ENCODE results near the gene NDST1. TPM values are rescaled to one million over a fixed set of nuclear protein-coding genes. Genes with fewer than 3 reads are reported as not detected.

The NDST1 gene
- total RNA-seq, 1 donor: 13.0 TPM

DNA sequence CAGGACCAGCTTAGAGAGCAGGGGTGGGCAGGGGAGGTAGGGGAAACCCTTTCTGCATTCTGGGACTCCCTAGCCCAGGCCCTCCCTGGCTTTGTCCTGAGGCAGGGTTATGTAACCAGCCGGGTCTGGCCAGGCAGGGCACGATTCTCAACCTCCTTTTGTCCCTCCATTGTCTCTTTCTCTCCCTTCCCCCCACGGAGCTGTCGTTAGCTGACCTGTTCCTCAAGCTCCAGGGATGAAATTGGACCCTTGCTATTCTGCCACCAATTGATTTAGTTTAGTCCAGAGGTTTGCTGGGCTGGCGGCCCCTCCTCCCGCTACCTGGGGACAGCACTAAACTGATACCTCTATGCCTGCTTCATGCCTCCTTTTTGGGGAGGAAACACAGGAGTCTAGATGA lies 9.4 kb upstream of the NDST1 start:
- Histone ChIP-seq H3K9me3 (ENCODE audit: low read depth, low read length) (no peaks in the 10 kb centered on the region), H3K27me3 (ENCODE audit: insufficient read depth, low read length) (no peaks in the 10 kb centered on the region), H3K4me1 (ENCODE audit: insufficient read depth, low read length) (peaks cover 9% of the 10 kb centered on the region), H3K4me3 (ENCODE audit: low read length) (no peak overlapping the region)

DNA sequence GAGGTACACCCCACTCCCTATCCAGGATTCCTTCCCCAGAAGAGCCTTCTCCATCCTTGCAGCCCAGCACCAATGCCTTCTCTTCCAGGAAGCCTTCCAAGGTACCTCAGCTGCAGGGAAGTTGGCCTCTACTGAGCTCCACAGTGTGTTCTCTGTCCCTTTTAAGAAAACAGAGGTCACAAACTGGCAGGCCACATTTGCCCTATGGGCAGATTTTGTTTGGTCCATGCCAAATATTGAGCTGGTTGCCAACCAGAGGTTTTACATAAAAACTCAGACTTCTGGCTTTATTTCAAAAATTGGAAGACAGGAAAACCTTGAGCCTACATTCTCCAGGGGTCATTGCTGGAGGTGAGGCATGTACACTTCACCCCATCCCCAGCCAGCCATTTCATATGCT lies 9.0 kb upstream of the NDST1 start:
- peaks cover 9% of the 10 kb centered on the region for H3K4me1 ChIP-seq (ENCODE audit: insufficient read depth, low read length)
- H3K9me3 ChIP-seq (ENCODE audit: low read depth, low read length): no peaks in the 10 kb centered on the region
- no peaks in the 10 kb centered on the region for H3K27me3 ChIP-seq (ENCODE audit: insufficient read depth, low read length)
- no peak overlapping the region for H3K4me3 ChIP-seq (ENCODE audit: low read length)

DNA sequence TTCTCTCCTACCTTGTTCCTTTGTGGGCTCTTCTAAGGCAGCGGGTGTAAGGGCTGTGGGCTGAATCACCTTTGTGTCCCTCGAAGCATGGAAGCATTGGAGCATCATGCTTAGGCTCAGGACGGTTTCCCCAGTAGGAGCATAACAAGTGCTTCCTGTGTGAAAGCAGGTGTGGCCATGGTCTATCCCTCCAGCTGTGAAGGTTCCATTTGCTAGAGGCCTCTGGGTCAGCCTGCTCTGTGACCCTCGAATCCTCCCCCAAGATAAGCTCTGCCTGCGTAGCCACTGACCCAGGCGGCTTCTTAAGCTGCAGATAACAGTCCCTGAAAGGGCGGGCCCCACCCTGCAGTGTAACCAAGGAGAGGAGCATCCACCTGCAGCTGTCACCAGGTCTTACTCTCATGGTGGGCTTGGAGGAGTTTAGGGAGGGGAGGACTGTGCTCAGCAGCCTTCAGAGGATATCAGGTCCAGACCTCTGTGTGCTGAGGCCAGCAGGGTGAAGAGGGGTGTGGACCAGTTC lies 8.4 kb upstream of the NDST1 start:
- Histone ChIP-seq H3K4me3 (ENCODE audit: low read length) (no peak overlapping the region), H3K9me3 (ENCODE audit: low read depth, low read length) (no peaks in the 10 kb centered on the region), H3K4me1 (ENCODE audit: insufficient read depth, low read length) (peaks cover 9% of the 10 kb centered on the region), H3K27me3 (ENCODE audit: insufficient read depth, low read length) (no peaks in the 10 kb centered on the region)

DNA sequence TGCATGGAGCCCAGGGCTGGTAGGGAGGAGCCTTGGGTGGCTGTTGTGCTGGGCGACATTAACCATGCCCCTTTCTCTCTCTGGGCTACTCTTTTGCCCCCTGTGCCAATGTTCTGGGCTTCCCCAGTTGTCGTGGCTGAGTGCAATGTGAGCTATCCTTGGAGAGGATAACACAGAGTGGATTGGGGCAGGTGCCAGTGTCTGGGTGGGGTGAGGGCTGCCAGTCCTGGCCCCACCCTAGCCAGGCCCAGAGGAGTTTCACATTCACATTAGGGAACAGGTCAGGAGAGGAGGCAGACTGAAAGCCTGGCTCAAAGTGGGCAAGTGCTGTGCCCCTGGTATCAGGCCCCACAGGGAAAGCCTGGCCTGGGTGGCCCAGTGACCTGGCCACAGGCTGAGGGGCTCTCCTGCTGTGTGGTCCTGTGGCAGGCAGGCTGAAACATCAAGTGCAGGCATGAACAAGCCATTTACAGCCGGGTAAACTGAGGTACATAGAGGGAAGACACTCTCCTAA lies 7.5 kb upstream of the NDST1 start:
- Histone ChIP-seq H3K4me1 (ENCODE audit: insufficient read depth, low read length) (peaks cover 13% of the 10 kb centered on the region), H3K4me3 (ENCODE audit: low read length) (no peak overlapping the region), H3K9me3 (ENCODE audit: low read depth, low read length) (no peaks in the 10 kb centered on the region), H3K27me3 (ENCODE audit: insufficient read depth, low read length) (no peaks in the 10 kb centered on the region)

DNA sequence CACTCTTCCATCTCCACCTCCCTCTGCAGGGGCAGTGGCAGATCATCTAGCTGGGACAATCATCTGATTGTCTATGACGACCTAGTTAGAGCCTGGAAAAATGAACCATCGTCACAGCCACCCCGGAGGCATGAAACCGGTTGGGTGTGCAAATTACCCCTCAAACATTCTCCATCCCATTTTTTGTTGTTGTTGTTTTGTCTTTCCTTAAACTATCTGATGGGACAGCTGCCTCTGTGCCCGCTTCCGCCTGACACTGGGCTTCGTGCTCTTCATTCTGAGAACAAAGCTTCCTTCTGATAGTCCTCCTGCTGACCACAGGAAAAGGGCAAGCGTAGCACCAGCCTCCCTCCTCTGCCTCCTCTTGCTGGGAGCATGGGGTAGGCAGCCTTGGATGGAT lies 7.0 kb upstream of the NDST1 start:
- no peaks in the 10 kb centered on the region for H3K27me3 ChIP-seq (ENCODE audit: insufficient read depth, low read length)
- no peak overlapping the region for H3K4me3 ChIP-seq (ENCODE audit: low read length)
- no peaks in the 10 kb centered on the region for H3K9me3 ChIP-seq (ENCODE audit: low read depth, low read length)
- H3K4me1 ChIP-seq (ENCODE audit: insufficient read depth, low read length): peaks cover 12% of the 10 kb centered on the region

DNA sequence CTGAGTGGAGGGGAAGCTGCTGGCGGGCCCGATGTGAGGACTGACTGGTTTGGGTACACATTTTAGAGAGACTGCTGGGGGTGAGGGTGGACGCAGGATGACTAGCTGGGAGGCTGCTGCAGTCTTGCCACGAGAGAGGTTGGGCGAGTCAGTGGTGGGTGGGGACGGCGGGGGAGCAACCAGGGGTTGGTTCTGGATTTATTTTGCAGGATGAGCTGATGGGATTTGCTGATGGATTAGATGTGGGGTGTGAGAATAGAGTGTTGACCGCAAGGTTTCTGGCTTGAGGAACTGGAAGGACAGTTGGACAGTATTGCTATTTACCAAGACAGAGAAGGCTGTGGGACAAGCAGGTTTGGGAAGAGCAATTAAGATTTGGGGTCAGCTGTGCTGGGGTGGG lies 5.8 kb upstream of the NDST1 start:
- Histone ChIP-seq H3K9me3 (ENCODE audit: low read depth, low read length) (no peaks in the 10 kb centered on the region), H3K27me3 (ENCODE audit: insufficient read depth, low read length) (no peaks in the 10 kb centered on the region), H3K4me1 (ENCODE audit: insufficient read depth, low read length) (peaks cover 4% of the 10 kb centered on the region), H3K4me3 (ENCODE audit: low read length) (no peak overlapping the region)

DNA sequence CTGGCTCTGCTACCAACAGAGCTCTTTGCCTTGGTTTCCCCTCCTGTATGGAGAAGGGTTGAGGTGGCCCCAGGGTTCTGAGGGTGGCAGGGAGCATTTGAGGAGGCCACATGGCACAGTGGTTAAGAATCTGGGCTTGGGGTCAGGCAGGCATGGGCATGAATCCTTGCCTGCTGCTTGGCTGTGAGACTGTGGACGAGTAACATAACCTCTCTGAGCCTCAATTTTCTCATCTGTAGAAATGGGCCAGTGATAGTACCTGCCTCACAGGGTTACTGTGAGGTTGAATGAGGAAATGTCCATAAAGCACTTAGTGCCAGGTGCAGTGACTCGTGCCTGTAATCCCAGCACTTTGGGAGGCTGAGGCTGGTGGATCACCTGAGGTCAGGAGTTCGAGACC lies 5.1 kb upstream of the NDST1 start:
- Histone ChIP-seq H3K27me3 (ENCODE audit: insufficient read depth, low read length) (no peaks in the 10 kb centered on the region), H3K4me1 (ENCODE audit: insufficient read depth, low read length) (peaks cover 11% of the 10 kb centered on the region), H3K4me3 (ENCODE audit: low read length) (no peak overlapping the region), H3K9me3 (ENCODE audit: low read depth, low read length) (no peaks in the 10 kb centered on the region)

DNA sequence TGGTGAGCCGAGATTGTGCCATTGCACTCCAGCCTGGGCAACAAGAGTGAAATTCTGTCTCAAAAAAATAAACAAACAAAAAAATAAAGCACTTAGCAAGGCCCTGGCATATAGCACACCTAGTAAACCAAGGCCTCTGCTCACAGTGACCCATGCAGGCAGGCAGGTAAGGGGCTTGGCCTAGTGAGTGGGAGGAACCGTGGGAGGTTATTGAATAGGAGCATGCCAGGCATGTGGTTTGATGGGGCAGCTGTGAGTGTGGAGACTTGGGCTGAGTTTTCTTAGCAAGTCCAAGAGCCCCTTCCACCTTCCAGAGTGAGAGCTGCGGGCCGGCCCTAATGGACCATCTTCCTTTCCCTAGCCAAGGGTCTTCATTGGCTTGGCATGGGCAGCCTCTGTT lies 4.5 kb upstream of the NDST1 start:
- peaks cover 13% of the 10 kb centered on the region for H3K4me1 ChIP-seq (ENCODE audit: insufficient read depth, low read length)
- H3K9me3 ChIP-seq (ENCODE audit: low read depth, low read length): no peaks in the 10 kb centered on the region
- no peak overlapping the region for H3K4me3 ChIP-seq (ENCODE audit: low read length)
- H3K27me3 ChIP-seq (ENCODE audit: insufficient read depth, low read length): no peaks in the 10 kb centered on the region

DNA sequence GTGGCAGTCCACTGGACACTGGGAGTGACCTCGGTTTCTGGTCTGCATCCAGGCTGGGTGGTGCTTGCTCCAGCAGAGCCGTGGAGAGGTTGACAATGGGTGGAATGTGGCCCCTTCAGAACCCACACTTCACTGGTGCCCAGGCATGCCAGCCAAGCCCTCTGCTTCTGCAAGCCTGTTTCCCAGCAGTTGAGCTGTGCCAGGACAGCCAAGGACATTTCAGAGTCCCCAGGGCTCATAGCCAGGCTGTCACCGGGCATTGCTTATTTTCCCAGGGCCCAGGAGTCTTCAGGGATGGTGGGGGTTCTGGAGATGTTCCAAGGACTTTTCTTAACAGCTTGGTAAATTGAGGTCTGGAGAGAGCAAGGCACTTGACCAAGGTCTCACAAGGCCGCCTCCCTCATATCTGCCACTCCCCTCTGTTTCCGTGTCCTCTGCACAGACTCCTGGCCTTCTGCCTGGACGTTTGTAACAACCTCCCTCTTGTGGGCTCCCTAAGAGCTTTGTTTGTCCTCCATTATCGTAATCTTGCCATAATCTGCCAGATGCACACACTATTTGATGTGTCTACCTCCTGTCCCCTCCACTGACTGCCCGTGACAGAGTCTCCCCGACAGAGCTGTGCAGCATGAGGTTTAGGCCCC lies 3.8 kb upstream of the NDST1 start:
- H3K4me3 ChIP-seq (ENCODE audit: low read length): no peak overlapping the region
- H3K27me3 ChIP-seq (ENCODE audit: insufficient read depth, low read length): no peaks in the 10 kb centered on the region
- peaks cover 13% of the 10 kb centered on the region for H3K4me1 ChIP-seq (ENCODE audit: insufficient read depth, low read length)
- no peaks in the 10 kb centered on the region for H3K9me3 ChIP-seq (ENCODE audit: low read depth, low read length)

DNA sequence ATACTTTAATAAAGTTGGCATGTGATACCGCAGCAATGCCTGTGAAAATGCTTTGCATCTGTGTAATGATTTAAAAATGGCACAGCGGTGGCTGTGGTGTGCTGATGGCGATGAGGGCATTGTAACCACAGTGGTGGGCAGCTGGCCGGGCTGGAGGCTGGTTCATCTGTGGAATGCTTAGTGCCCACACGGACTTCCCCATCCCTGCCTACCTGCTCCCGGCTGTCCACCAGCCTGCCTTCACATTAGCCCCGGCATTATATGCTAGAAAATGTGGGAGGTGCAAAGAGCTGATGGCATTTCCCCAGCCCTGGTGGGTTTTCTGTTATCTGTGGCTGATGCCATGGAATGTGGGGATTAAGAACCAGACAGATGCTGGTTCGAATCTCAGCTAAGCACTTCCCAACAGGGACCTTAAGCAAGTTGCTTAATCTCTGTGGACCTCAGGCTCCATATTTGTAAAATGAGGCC lies 2.9 kb upstream of the NDST1 start:
- Histone ChIP-seq H3K9me3 (ENCODE audit: low read depth, low read length) (no peaks in the 10 kb centered on the region), H3K4me3 (ENCODE audit: low read length) (no peak overlapping the region), H3K4me1 (ENCODE audit: insufficient read depth, low read length) (peaks cover 13% of the 10 kb centered on the region), H3K27me3 (ENCODE audit: insufficient read depth, low read length) (no peaks in the 10 kb centered on the region)

DNA sequence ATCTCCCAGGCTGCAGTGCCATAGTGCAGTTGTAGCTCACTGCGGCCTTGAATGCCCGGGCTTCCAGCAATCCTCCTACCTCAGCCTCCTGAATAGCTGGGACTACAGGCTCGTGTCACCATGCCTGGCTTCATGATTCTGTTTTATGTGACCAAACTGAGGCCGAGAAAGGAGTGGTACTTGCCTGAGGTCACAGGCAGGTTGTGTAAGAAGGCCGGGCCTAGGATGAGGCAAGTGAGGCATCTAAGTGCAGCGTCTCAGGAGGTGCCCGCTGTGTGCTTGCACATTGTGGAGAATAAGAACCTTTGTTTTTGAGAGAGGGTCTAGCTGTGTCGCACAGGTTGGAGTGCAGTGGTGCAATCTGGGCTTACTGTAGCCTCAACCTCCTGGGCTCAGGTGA lies 2.1 kb upstream of the NDST1 start:
- Histone ChIP-seq H3K9me3 (ENCODE audit: low read depth, low read length) (no peaks in the 10 kb centered on the region), H3K27me3 (ENCODE audit: insufficient read depth, low read length) (no peaks in the 10 kb centered on the region), H3K4me3 (ENCODE audit: low read length) (no peak overlapping the region), H3K4me1 (ENCODE audit: insufficient read depth, low read length) (peaks cover 15% of the 10 kb centered on the region)

DNA sequence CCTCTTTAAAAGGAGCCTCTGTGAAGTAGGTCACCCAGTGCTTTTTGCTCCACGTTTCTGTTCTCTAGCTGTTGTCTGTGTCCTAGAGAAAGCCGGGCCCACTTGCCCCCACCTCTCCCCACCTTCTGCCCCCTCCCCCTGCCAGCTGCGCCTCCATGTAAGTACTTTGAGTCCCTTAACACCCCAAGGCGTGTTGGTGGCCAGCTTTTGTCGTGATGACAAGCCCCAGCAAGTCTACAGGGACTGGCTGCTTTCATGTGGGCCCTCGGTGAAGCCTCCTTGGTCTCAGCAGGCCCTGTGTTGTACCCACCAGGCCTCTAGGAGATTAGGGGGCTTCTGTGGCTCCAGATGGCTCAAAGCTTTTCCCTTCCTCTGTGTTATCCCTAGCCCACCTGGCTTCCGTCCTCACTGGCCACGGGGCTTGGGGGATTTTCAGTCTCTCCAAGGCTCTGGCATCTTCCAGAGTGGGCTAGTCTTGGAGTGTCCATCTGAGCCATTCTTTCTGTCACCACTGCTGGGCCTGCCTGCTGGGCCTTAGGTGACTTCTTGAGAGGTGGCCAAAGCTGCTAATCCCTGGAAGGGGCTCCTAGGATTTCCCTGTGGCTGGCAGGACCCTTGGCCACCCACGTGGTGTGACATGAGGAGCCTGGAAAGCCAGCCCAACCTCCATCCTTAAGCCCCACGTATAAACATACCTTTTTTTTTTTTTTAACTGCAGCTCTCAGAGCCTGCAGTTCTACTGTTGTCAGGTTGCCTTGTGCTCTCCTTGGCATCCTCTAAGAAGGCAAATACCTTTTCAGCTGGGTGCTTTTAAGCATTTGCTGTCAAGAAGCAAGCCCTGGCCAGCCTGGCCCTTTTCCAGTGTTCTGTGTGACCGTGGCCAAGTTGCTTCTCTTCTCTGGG lies 1.1 kb upstream of the NDST1 start:
- Histone ChIP-seq H3K9me3 (ENCODE audit: low read depth, low read length) (no peaks in the 10 kb centered on the region), H3K4me1 (ENCODE audit: insufficient read depth, low read length) (peaks cover 25% of the 10 kb centered on the region)

DNA sequence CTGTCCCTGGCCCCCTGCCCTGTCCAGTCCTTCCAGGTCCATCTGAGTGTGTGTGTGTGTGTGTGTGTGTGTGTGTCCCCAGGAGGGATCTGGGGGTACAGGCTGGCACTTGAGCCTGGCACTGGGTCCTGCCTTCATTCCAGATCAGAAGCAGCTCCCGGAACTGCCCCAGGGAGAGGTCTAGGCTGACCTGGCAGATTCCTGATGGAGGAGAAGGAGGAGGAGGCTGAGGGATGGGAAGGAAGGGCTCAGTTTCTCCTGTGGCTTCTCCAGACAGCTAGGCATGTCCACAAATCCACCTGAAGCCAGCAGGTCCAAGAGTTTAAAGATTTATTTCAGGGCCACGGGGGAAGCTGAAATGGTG lies 328 bp downstream of the NDST1 start:
- H3K4me3 ChIP-seq (ENCODE audit: low read length): no peak overlapping the region
- no peaks in the 10 kb centered on the region for H3K27me3 ChIP-seq (ENCODE audit: insufficient read depth, low read length)
- no peaks in the 10 kb centered on the region for H3K9me3 ChIP-seq (ENCODE audit: low read depth, low read length)
- H3K4me1 ChIP-seq (ENCODE audit: insufficient read depth, low read length): peaks cover 28% of the 10 kb centered on the region

More for the DNA sequence above, 1.1 kb upstream of the NDST1 start:
- Histone ChIP-seq H3K4me3 (ENCODE audit: low read length) (no peak overlapping the region), H3K27me3 (ENCODE audit: insufficient read depth, low read length) (no peaks in the 10 kb centered on the region)

DNA sequence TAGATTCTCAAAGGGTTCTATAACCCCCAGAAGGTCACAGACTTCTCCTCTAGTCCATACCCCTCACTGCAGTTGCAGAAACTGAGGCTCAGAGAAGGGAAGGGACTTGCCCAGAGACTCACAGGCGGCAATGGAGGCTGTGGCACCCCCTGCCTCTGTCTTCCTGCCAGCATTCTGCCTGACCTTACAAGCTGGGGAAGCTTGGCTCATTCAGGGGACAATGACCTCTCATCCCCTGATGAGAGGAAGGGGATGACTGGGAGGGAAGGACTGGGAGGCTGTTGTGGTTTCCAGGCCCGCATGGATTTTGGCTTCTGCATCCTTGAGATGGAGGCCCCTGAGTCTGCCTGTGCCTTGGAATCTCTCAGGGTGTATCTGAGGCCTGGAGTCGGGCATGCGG lies 897 bp downstream of the NDST1 start:
- Histone ChIP-seq H3K27me3 (ENCODE audit: insufficient read depth, low read length) (no peaks in the 10 kb centered on the region), H3K9me3 (ENCODE audit: low read depth, low read length) (no peaks in the 10 kb centered on the region), H3K4me1 (ENCODE audit: insufficient read depth, low read length) (peaks cover 28% of the 10 kb centered on the region), H3K4me3 (ENCODE audit: low read length) (no peak overlapping the region)

DNA sequence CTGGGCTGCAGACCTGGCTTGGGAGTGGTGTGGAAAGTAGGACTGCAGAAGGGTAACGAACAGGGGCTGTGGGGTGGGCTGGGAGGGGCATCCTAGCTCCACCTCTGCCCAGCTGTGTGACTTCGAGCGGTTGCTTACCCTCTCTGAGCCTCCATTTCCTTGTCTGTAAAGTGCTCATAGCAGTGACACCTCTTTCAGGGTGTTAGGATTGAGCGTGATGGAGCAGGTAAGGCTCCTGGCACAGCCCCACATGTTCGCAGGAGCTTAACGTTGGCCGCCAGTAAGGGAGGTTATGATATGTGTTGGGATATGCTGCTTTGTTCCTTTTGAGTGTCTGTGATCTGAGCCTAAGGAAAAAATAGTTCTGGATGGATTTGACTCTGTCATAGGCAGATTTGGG lies 2.1 kb downstream of the NDST1 start:
- H3K4me3 ChIP-seq (ENCODE audit: low read length): no peak overlapping the region
- no peaks in the 10 kb centered on the region for H3K27me3 ChIP-seq (ENCODE audit: insufficient read depth, low read length)
- H3K9me3 ChIP-seq (ENCODE audit: low read depth, low read length): no peaks in the 10 kb centered on the region
- peaks cover 25% of the 10 kb centered on the region for H3K4me1 ChIP-seq (ENCODE audit: insufficient read depth, low read length)
